Fibroblast of skin of back (primary cell): ENCODE data around the gene ODC1. TPM values are rescaled to one million over a fixed set of nuclear protein-coding genes. Genes with fewer than 3 reads are reported as not detected.
"Not testable (repeated sequence)": the region's sequence is repeated elsewhere in the genome, so short reads cannot be mapped to it uniquely, and the experiment has no call there.

Experiments used
- DNase-seq: peaks from one replicate; pipeline ENCODE4 v3.0.0-alpha.2; 2013
- polyA plus RNA-seq, 2 experiments: library from polyadenylated mRNA; unstranded; fragments of 120-200 nt; gene quantifications; one replicate each; pipeline ENCODE4 v1.2.1, GENCODE V29; 2013; ENCODE audit not compliant: insufficient read length in 2 of 2

Gene ODC1
- 98.6 TPM for polyA plus RNA-seq (2013, experiment 1 of 2; ENCODE audit: insufficient read length)
- 93.3 TPM for polyA plus RNA-seq (2013, experiment 2 of 2; ENCODE audit: insufficient read length)

DNA sequence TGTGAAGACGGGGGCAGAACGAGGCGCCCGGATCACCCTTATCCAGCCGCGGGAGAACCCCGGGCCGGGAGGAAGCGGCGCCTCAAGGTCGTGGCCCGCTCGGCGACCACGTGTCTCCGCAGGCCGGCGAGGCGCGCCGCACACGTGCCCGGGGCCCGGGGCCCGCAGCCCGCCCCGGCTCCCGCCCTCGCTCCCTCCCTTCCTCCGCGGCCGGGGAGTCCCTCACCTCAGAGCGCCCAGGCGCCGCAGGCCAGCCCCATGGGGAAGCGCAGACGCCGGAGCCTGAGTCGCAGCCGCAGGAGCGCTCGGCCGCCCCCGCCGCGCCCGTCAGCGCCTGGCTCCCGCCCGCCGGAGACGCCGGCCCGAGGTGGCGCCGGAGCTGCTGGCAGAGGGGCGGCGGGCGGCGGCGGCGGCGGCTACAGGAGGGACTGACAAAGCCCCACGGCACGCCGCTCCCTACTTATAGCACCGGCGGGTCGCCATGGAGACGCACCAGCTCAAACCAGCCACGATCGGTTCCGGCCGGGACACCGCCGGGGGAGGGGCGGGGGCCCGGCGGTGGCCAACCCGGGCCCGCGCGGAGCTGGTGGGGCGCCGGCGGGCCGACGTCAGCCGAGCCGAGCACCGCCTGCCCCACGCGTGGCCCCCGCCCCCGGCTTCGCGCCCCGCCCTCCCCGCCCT, at the start of gene ODC1:
Gene ODC1, minus strand, starts transcription at position 433 of the 681 bp plus-strand sequence. CDS start 3,295 bp downstream, outside the sequence.
- DNase-seq = no peak

DNA sequence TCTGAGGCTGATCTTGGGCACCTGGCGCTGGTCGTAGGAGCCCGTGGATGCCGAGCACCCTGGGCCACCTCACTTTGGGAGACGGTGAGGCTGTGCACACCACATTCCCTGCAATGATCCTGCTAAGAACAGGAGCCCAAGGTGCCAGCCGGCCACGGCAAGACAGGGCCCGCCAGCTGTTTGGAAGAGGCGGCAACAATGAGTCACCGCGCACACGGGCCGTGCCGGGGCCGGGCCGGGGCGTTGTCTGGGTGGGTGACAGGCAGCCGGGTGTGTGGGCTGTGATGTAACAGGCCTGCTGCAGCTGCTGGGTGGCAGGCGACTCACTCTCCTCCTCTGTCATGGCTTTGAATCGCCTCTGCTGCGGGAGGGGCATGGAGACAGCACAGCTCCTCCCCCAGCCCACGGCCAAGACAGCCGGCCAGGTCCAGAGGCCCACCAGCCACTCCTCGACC, 49.7 kb upstream of the ODC1 start:
- peak; percentile 75 for DNase-seq

DNA sequence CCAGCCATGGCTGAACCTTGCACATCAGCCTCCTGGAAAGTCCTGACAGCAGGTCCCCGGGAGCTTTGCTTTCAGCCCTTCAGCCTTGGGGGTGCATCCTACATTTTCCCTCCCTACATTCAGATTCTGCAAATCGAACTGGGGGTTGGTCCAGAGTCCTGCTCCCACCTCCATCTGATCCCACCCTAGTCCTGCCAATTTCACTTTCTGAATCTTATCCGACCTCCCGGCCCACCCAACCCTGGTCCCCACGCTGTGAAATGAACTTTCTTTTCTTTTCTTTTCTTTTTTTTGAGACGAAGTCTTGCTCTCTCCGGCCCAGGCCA, 47.8 kb upstream of the ODC1 start:
- DNase-seq = no peak

DNA sequence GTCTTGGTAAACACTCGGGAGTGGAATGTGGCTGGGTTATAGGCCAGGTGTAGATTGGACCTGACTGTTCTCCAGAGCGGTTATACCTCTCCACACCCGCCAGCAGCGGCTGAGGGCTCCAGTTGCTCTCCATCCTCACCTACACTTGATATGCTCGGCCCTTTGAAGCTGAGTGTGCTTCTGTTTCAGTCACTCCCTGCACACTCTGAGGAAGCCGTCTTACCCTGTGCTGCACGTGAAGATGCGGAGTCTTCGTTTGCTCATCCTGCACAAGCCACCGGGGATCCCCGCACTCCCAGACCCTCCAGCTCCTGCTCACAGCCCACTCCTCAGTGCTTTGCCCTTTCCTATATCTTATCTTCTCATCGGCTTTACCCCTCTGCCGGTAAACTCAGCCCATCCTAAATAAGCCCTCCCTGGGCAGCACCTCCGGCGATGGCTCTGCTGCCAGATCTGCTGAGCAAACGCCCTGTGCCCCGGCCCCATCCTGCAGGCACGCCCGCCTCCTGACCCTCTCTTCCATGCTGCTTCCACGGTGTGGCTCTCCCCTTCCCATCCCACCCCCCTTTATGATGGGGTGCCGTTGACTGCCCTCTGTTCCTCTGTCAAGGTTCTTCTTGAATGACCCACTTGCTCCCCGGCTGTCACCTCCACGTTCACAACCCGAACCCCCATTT, 47.3 kb upstream of the ODC1 start:
- DNase-seq = no peak

DNA sequence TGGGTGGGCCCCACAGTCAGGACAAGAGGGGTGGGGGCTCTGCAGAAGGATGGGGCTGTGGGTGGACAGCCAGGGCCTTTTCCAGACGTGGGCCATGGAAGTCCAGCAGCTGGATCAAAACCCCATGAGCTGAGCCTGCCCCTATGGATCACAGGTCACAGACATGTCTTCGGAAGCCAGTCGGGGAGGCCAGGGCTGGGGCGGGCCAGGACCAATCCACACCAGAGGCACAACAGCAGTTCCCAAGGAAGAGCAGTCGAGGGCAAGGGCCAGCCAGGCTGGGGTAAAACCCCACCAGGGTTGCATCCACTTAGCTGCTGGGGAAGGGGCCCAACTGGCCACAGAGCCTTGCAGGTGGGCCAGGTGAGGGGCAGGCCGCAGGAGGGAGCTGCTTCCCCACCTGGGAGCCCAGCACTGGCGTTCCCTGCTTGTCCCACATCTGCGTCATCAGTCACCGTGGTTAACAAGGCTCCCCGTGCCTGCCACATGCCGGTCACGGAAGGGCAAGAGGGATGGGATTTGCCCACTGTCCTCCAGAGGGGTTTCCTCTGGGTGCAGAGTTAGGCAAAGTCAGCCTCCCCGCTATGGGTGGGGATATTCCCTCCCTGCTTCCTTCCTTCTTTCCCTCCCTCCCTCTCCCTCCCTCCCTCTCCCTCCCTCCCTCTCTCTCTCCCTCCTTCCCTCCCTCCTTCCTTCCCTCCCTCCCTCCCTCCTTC, 46.4 kb upstream of the ODC1 start:
- no peak for DNase-seq

DNA sequence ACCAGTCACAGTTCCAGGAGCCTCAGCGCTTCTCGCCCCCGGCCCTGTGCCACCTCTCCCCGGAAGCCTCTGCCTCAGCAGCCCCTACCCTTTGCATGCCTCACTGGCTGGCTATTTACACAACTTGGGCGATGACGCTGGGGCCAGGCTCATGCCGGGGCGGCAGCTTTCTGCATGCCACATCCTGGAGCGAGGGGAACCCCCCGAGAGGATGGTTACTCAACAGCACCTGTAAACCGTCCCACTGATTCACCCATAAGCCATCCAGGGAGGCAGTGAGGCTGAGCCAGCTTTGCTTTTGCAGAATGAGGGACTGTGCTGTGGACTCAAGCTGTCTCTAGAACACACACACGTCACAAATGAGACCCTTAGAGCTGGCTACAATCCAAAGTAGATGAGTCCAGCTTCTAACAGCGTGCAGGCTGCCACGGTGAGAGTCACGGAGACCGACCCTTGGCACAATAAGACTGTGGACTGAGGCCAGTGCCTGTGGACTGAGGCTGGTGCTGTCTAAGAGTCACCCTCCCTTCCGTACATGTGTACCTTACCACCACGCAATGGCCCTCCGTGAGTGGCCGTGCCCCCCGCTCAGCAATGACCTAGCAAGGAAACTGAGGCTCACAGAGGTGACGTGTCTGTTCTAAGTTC, 45.6 kb upstream of the ODC1 start:
- DNase-seq = no peak

DNA sequence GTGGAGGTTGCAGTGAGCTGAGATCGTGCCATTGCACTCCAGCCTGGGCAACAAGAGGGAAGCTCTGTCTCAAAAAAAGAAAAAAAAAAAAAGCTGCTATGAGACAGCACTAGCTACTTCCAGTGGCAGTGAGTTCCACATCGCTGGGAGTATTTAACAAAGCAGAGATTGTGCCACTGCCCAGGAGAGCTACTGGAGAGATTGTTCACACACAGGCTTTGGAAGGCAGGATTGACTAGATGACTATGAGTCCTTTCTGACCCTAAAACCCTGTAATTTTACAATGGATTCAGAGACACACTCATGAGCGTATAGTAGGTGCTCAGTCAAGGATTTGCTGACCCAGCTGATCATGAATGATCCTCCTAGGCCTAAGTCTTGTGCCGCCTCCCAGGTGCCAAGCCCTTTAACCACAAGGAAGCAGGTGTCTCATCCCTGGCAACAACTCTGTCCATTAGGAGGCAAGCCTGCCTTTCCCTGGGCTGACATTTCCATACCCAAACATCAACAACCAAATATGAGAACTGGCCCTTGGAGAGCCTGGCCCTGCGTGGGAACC, 45.0 kb upstream of the ODC1 start:
- no peak for DNase-seq

DNA sequence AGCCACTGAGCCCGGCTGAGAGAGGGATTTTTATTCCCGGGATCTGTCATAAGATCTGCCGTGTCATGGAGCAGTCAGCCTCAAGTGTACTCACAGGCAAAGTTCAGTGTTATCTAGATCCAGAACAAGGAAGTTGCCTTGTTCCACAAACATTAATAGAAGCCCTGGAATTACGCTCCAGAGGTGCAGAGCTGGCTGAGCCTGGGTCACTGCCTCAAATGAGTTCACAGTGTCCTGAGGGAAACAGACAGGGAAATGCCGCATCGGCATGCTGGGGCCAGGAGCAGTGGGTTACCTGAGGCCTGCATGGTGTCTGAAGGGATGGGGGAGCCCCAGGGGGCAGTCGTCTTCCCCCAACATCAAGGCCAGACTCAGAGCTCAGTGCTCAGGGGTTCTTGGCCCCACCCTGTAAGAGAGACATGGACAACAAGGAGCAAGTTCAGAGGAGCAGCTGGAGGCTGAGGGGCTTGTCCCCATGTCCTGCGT, 42.7 kb upstream of the ODC1 start:
- DNase-seq = no peak

DNA sequence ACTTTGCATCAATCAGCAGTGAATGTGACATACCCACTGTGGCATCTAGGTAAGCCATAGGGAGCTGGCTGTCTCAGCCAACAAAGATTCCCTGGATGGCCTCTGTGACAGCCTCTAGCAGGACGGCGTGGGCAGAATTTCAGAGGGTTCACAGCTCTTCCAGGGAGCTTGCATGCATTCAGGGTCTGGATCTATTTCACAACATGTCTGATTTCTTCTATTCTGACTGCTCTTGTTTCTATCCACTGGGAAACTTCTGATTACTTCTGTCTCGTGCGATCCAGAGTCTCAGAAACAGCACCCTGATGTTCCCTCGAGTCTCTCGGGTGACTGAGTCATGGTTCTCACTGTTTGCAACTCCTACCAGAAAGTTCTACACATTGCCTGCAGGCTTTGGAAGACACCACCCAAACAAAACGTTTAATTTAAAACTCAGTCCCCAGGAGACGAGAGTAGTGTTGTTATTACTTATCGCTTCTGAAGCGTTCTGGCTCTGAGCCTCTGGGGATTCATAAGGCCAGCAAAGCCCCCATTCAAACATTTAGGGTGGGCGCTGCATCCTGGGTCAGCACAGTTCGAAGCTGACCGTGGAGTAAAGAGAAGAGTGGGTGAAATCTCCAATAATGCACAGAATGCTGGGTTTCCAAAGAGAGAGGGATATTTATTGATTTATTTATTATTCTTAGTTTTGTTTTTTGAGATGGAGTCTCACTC, 41.9 kb upstream of the ODC1 start:
- no peak for DNase-seq

DNA sequence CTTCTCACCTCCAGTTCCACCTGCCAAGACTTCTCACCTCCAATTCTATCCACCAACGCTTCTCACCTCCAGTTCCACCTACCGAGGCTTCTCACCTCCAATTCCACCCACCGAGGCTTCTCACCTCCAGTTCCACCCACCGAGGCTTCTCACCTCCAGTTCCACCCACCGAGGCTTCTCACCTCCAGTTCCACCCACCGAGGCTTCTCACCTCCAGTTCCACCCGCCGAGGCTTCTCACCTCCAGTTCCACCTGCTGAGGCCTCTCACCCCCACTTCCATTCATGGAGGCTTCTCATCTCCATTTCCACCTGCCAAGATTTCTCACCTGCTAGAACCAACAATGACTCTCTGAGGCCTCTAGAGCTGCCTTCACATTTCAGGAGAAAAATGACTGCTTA, 40.0 kb upstream of the ODC1 start:
- DNase-seq = not testable (repeated sequence)

DNA sequence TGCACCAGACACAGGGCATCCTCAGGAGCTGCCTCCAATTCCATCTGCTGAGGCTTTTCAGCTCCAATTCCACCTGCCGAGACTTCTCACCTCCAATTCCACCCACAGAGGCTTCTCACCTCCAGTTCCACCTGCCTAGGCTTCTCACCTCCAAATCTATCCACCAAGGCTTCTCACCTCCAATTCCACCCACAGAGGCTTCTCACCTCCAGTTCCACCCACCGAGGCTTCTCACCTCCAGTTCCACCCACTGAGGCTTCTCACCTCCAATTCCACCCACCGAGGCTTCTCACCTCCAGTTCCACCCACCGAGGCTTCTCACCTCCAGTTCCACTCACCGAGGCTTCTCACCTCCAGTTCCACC, 39.6 kb upstream of the ODC1 start:
- not testable (repeated sequence) for DNase-seq

DNA sequence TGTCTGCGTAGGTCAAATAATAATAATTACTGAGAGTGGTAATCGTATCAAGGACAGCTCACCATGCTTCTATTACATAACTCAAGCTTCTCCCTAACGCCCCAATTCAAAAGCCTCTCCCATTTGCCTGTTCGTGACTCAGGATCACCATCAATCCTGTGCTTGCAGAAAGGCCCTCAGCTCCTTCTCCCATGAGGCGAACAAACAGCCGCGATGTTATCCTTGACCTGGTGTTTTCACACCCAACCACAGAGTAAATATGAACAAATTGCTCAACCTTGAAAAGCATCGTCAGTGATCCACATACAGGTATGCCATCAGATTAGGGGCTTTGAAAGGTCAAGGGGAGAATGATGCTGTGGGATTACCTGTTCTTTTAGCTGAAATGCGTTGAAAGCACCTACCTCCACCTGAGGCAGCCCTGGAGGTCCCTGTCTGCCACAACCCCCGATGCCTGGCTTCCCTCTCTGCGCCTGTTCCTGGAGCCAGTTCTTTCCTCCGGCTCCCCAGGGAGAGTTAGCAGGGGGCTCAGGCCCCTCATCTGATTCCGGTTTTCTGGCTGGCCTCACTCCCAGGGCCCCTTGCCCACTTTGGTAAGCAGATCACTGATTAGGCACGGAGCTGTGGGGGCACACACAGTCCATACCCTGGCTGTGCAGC, 39.1 kb upstream of the ODC1 start:
- no peak for DNase-seq

DNA sequence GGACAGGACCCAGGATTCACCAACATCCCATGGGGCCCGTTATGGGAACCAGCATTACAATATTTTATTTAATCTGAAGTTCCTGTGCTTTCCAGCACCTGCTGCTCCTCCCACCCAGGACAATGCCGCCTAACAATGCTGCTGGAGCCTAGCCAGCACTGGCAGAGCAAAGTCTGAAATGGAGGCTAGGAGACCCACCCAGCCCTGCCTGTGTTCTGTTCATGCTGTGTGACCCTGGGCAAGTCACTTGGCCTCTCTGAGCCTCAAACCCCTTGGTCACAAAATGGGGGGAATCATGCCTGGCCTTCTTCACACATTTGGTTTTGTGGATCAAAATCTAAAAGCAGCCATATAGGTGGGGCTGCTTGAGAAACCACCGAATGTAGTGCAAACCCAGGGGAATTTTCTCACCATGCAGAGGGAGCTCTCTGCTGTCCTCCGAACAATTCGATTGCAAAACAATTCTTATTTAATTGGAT, 38.5 kb upstream of the ODC1 start:
- no peak for DNase-seq

DNA sequence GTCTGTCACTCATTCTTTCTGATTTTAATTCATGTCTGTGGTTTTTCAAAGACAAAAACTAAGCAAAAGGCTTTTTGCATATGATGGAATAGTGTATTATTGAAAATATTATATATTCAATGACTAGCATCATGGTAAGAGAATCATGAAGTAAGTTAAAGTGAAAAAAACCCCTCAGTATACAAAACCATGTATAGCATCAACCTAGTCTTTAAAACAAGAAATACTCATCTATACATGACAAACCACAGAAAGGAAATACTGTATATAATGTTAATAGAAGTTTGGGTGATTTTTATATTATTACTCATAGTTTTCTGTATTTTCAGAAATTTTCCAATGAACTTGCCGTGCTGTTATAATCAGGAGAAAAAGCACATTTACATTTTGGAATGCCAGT, 38.0 kb upstream of the ODC1 start:
- DNase-seq = no peak

DNA sequence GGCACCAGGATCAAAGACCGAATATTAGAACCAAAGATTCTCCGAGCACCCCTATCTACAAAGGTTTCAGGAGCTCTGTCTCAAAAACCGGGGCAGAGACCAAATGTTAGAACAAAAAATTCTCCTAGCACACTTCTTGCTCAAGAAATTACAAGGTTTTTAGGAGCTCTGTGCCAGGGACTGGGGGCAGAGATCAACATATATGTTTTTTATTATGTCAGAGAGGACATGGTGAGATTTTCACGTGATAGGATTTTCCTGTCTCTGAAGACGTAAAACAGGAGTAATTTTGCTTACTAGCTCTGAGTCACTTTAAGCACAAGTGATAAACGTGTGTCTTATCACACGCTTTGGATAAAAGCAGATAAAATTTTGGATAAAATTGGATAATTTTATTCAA, 34.8 kb upstream of the ODC1 start:
- DNase-seq = no peak

DNA sequence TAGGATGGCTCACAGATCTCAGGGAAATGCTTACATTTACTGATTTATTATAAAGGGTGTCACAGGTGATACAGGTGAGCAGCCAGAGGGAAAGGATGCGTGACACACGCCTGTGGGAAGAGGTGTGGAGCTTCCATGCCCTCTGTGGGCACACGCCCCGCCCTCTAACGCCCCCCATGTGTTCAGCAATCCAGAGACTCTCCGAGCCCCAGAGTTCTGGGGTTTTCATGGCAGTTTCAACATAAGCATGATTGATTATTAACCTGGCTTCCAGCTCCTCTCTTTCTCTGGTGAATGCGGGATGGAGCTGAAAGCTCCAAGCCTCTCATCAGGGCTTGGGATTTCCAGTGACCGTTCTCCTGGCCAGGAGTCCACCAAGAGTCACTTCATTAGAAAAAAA, 34.3 kb upstream of the ODC1 start:
- no peak for DNase-seq

DNA sequence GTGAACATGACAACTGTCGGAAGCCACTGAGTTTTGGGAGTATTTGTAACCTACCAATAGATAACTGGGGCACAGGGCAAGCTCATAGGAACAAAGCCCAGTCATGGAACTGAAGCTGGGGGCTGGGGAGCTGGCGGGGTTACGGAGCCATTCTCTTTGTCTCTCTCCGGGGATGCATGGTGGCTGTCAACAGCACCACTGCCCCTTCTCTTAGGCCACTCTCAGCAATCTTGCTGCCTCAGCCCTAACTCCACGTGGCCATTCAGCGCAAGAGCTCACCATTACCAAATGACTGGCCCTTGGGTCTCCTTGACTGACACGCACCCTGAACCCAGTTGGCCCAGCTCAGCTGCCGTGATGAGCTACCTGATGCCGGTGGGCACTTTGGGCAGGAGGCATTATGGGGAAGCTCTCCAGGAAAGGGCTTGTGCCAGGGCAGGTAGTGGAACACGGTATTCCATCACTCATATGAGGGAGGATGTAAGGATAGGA, 33.6 kb upstream of the ODC1 start:
- DNase-seq = no peak

DNA sequence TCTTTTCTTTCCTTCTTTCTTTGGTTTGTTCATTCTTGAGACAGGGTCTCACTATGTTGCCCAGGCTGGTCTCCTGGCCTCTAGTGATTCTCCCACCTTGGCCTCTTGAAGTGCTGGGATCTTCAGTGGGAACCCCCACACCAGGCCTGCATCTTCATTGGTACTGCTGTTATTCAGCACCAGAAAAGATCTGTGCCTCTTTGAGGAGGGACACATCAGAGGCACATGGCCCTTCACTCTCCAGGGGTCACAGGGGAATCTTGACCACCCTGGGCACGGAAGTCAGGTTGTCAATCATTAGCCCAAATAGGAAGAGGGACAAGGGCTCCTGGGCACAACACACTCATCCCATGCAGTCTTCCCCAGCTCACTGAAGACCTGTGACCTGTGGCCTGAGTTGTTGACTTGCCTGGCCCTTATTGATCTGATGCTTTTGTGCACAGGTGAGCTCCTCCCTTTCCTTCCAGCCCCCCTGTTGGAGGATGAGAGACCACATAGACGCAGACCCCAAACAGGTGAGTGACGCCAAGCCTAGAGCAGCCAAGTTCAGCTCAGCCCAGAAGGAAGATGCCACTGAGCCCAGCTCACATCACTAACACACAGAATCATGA, 33.0 kb upstream of the ODC1 start:
- DNase-seq = no peak

DNA sequence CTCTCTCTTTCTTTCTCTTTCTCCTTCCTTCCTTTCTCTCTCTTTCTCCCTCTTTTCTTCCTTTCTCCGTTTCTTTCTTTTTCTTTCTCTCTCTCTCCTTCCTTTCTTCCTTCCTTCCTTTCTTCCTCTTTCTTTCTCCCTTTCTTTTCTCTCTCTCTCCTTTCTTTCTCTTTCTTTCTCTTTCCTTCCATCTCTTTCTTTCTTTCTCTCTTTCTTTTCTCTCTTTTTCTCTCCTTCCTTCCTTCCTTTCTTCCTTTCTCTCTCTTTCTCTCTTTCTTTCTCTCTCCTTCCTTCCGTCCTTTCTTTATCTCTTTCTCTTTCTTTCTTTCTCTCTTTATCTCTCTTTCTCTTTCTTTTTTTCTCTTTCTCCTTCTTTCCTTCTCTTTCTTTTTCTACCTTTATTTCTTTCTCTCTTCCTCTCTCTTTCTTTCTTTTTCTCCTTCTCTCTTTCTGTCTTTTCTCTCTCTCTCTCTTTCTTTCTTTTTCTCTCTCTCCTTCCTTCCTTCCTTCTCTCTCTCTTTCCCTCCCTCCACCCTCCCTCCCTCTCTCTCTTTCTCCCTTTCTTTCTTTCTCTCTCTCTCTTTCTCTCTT, 32.3 kb upstream of the ODC1 start:
- DNase-seq = no peak

DNA sequence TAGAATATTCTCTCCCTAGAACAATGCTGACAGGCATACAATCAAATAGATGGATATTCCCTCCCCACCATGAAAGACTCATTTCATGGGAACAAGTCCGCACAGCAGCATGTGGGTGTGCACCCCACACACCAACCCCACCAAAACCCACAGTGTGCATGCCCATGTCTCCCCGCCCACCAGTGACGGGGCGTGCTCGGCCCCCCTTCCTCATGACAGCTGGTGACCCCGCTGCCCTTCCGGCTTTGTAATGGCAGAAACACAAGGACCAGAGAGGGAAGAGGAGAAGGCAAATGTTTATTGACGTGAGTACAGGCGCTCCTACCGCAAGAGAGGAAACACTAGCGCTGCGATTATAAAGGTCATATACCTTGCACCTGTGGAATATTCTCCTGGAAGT, 30.8 kb upstream of the ODC1 start:
- no peak for DNase-seq

DNA sequence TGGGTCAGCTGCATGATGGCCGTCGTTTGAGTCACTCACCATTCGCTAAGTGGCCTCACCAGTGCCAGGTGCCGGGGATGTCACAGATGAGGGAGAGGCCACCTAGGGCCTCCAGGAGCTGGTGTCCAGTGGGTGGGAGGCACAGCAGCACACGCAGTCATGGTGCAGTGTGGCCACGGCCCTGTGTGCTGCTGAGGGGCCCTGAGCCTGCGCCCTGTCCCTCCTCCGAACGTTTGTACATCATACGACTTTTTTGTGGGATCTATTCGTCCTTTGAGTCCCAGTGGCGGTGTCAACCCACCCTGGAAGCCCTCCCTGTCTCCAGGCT, 30.1 kb upstream of the ODC1 start:
- no peak for DNase-seq
